Measurements from ENCODE around the gene PDIA5.

Gene PDIA5

GRCh38 chr3:123037015-123037375 lies 29.8 kb upstream of the PDIA5 start:
- no peak for DNase-seq (ENCODE audit: low read depth)
- no peak for TF ChIP-seq CTCF (IDR thresholded peaks at IDR 0.05; ENCODE audit: control insufficient read depth, insufficient read depth, low read depth, low read length, missing control alignments)
- no peak overlapping the region for H3K4me3 ChIP-seq (ENCODE audit: control insufficient read depth, low read depth, low read length)

DNA sequence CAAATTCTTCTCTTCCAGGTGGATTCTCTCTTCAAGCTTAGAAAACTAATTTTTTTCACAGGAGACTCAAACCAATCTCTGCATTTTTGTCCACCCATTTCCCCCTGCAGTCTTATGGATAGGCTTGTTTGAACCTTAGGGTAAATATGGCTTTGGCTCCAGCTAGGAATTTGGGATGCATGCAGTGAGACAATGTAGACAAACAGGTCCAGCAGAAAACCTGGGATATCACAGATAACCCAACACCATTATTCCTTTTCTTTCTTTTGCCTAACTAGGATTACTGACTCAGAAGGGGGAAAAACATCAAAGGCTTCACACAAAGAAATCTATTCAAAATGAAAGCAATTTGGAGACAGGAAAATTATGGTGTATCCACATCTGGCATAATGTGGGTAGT lies 28.1 kb upstream of the PDIA5 start:
- H3K4me3 ChIP-seq (ENCODE audit: control insufficient read depth, low read depth, low read length): no peak overlapping the region
- no peak for DNase-seq (ENCODE audit: low read depth)
- no peak for TF ChIP-seq CTCF (IDR thresholded peaks at IDR 0.05; ENCODE audit: control insufficient read depth, insufficient read depth, low read depth, low read length, missing control alignments)

DNA sequence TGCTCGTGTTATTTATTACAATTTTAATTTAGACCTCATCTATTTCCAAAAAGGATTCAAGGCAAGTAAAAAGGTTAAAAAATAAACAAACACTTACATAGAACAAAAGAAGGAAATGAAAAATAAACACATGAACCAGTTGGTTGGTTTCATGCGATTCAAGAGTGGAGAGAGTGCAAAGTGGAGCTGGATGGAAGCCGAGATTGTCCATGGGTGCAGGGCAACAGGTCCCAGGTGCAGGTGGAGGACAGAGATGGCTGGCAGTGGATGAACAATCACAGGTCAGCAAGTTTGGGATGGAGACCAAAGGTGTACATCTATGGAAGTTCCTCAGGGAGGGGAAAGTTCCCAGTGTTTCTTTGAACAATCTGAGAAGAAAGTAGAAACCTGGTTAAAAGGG lies 27.6 kb upstream of the PDIA5 start:
- DNase-seq (ENCODE audit: low read depth): no peak
- H3K4me3 ChIP-seq (ENCODE audit: control insufficient read depth, low read depth, low read length): no peak overlapping the region
- TF ChIP-seq CTCF (IDR thresholded peaks at IDR 0.05; ENCODE audit: control insufficient read depth, insufficient read depth, low read depth, low read length, missing control alignments): no peak

DNA sequence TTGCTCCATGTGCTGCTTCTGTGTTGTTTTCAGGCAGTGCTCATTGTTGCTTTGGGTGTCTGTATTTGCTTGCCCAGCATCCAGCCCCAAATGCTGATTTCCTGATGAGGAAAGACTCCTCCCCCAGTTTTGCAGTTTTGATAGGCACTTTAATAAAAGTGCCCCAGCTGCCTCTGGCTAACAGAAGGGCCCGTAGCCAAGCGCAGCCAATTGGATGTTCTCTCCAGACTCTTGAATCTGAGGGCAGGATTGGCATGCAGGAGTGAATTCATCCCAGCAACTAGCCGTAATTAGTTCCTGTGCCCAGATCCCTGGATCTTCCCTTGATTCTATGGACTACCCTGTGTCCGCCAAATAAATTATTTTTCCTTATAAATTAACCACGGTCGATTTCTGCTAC lies 24.4 kb upstream of the PDIA5 start:
- DNase-seq (ENCODE audit: low read depth): no peak
- TF ChIP-seq CTCF (IDR thresholded peaks at IDR 0.05; ENCODE audit: control insufficient read depth, insufficient read depth, low read depth, low read length, missing control alignments): no peak

GRCh38 chr3:123044981-123045763 lies 21.7 kb upstream of the PDIA5 start:
- DNase-seq (ENCODE audit: low read depth): no peak
- no peak overlapping the region for H3K4me3 ChIP-seq (ENCODE audit: control insufficient read depth, low read depth, low read length)
- no peak for TF ChIP-seq CTCF (IDR thresholded peaks at IDR 0.05; ENCODE audit: control insufficient read depth, insufficient read depth, low read depth, low read length, missing control alignments)

More for the DNA sequence above, 24.4 kb upstream of the PDIA5 start:
- no peak overlapping the region for H3K4me3 ChIP-seq (ENCODE audit: control insufficient read depth, low read depth, low read length)

DNA sequence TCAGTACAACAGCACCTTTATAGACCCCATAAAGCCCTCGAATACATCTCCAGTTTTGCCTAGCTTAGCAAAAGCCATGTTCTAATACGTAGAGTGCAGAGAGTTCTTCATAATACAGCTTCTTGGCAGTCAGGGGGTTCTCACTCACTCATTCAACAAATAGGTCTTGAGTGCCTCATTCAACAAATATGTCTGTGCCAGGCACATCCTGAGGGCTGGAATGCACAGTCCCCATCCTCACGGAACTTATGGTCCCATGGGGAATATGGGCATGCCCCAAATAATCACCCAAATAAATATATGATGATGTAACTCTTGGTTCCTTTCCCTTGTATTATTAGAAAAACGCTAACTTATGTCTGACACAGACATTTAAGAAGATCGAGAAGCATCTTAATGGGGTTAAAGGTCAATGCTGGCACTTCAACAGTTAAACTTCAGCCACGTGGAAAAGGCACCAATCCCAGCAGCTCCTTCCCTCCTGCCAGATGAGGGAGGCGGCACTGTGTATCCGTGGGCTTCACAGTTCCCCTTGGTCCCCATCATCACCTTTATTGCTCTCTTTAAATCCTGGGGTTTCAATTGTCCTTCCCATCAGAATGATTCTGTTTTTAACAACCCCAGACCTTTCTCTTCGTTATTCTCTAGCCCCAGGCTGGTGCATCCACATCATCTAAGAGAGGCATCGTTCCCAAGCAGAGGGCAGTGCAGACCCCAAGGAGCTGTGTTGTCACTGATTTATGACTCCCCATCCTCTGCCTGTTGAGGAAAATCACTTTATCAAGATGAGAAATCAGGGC lies 20.4 kb upstream of the PDIA5 start:
- no peak for DNase-seq (ENCODE audit: low read depth)
- no peak overlapping the region for H3K4me3 ChIP-seq (ENCODE audit: control insufficient read depth, low read depth, low read length)
- TF ChIP-seq CTCF (IDR thresholded peaks at IDR 0.05; ENCODE audit: control insufficient read depth, insufficient read depth, low read depth, low read length, missing control alignments): no peak

All from AG09309 (cell line).